GM19238 (cell line): ENCODE data around the gene ISY1.
"Not testable (repeated sequence)": the region's sequence is repeated elsewhere in the genome, so short reads cannot be mapped to it uniquely, and the experiment has no call there.

Source experiments
- DNase-seq: peaks from one replicate; pipeline ENCODE4 v3.0.0; 2011; ENCODE audit warnings: low spot score; ENCODE audit not compliant: insufficient read length

The ISY1 gene

GRCh38 chr3:129120254-129121004 lies 40.4 kb downstream of the ISY1 start:
- DNase-seq = peak; percentile 93

GRCh38 chr3:129119365-129120100 lies 41.3 kb downstream of the ISY1 start:
- DNase-seq = no peak

GRCh38 chr3:129118745-129119144 lies 42.1 kb downstream of the ISY1 start:
- no peak for DNase-seq

GRCh38 chr3:129117134-129117533 lies 43.7 kb downstream of the ISY1 start:
- no peak for DNase-seq

GRCh38 chr3:129116482-129116946 lies 44.3 kb downstream of the ISY1 start:
- DNase-seq = no peak

- DNase-seq = no peak
Measured at GRCh38 chr3:129114455-129114854, 46.4 kb downstream of the ISY1 start.

- no peak for DNase-seq
Measured at GRCh38 chr3:129112308-129113052, 48.4 kb downstream of the ISY1 start.

- DNase-seq = not testable (repeated sequence)
Measured at GRCh38 chr3:129111076-129111780, 49.6 kb downstream of the ISY1 start.

GRCh38 chr3:129107793-129108192 lies 53.1 kb downstream of the ISY1 start:
- no peak for DNase-seq

- DNase-seq = no peak
Measured at GRCh38 chr3:129106866-129107565, 53.8 kb downstream of the ISY1 start.

GRCh38 chr3:129106320-129106719 lies 54.5 kb downstream of the ISY1 start:
- no peak for DNase-seq

GRCh38 chr3:129105862-129106261 lies 55.0 kb downstream of the ISY1 start:
- no peak for DNase-seq

GRCh38 chr3:129104498-129105079 lies 56.3 kb downstream of the ISY1 start:
- no peak for DNase-seq

- no peak for DNase-seq
Measured at GRCh38 chr3:129104051-129104450, 56.8 kb downstream of the ISY1 start.

GRCh38 chr3:129103296-129103695 lies 57.6 kb downstream of the ISY1 start:
- DNase-seq = no peak

GRCh38 chr3:129101370-129102138 lies 59.3 kb downstream of the ISY1 start:
- no peak for DNase-seq

- DNase-seq = no peak
Measured at GRCh38 chr3:129100274-129100673, 60.6 kb downstream of the ISY1 start.

GRCh38 chr3:129095285-129095684 lies 65.6 kb downstream of the ISY1 start:
- DNase-seq = no peak

- DNase-seq = not testable (repeated sequence)
Measured at GRCh38 chr3:129088312-129088711, 72.6 kb downstream of the ISY1 start.

- DNase-seq = not testable (repeated sequence)
Measured at GRCh38 chr3:129087904-129088303, 73.0 kb downstream of the ISY1 start.
